Panc1 (cell line): ENCODE results near the gene CHAC1. TPM values are rescaled to one million over a fixed set of nuclear protein-coding genes. Genes with fewer than 3 reads are reported as not detected.
A peak's percentile ranks its signal among the peaks of the same experiment; 100 is the strongest.

Source experiments
- ATAC-seq: fragments of 200-7000 bp; cut with Tn5 transposase; 2 replicates; pipeline ENCODE4 v1.9.1; 2020; ENCODE audit warnings: mild to moderate bottlenecking, moderate library complexity
- BruUV-seq: library from RNA; stranded (reverse); fragments of 400-500 nt; replicated peaks from 2 replicates; lab custom pipeline; 2021; lab: Mats Ljungman, UMichigan
- CTCF ChIA-PET: fragments of 300-600 bp; sonication (Branson Sonifier 250); formaldehyde crosslinking; loops from one replicate; lab custom pipeline; 2022; ENCODE audit warnings: antibody characterized with exemption; lab: Charles Lee
- POLR2A ChIA-PET: fragments of 300-600 bp; sonication (Branson Sonifier 250); formaldehyde crosslinking; loops from one replicate; lab custom pipeline; 2022; ENCODE audit warnings: antibody characterized with exemption; lab: Charles Lee
- DNase-seq: peaks from one replicate; pipeline ENCODE4 v3.0.0-alpha.2; 2010; ENCODE audit warnings: low read depth, low spot score
- H3K27ac ChIP-seq: 2 replicates; pipeline ENCODE4 v1.5.1; 2011; ENCODE audit warnings: mild to moderate bottlenecking, low read length, inconsistent platforms
- H3K27me3 ChIP-seq: fragments of 200-500 bp; sonication (Bioruptor generic); 2 replicates; pipeline ENCODE4 v1.6.0; 2014; ENCODE audit warnings: low read length, inconsistent platforms; ENCODE audit not compliant: control insufficient read depth, insufficient read depth
- H3K36me3 ChIP-seq: fragments of 200-500 bp; sonication (Bioruptor generic); 2 replicates; pipeline ENCODE4 v1.5.1; 2014; ENCODE audit warnings: inconsistent platforms, mild to moderate bottlenecking, low read length, moderate library complexity; ENCODE audit not compliant: control insufficient read depth, insufficient read depth
- H3K4me1 ChIP-seq: 2 replicates; pipeline ENCODE4 v1.5.1; 2011; ENCODE audit warnings: inconsistent platforms, mild to moderate bottlenecking, low read length, moderate library complexity; ENCODE audit not compliant: control insufficient read depth, insufficient read depth
- H3K4me3 ChIP-seq, 2 experiments: 2 replicates each; pipeline ENCODE4 v1.5.1; 2011 to 2012; ENCODE audit warnings: low read depth in 2 of 2, low read length in 2 of 2, mild to moderate bottlenecking in 2 of 2, inconsistent platforms in 1 of 2, moderate library complexity in 1 of 2
- H3K9me3 ChIP-seq: fragments of 200-500 bp; sonication (Bioruptor generic); 2 replicates; pipeline ENCODE4 v1.5.1; 2014; ENCODE audit warnings: low read depth, mild to moderate bottlenecking, inconsistent platforms, low read length, moderate library complexity; ENCODE audit not compliant: control insufficient read depth, insufficient read depth
- POLR2AphosphoS5 ChIP-seq: IDR thresholded peaks from 2 replicates; pipeline ENCODE4 v1.6.1; 2012; ENCODE audit warnings: mild to moderate bottlenecking, low read depth, low read length, moderate library complexity
- SIN3A ChIP-seq: IDR thresholded peaks from 2 replicates; pipeline ENCODE4 v1.6.1; 2012; ENCODE audit warnings: low read depth, mild to moderate bottlenecking, low read length, moderate library complexity, borderline replicate concordance; ENCODE audit not compliant: insufficient read depth
- TCF7L2 ChIP-seq: IDR thresholded peaks from 2 replicates; pipeline ENCODE4 v1.6.1; 2011; ENCODE audit warnings: mild to moderate bottlenecking, low read depth, low read length, inconsistent platforms
- in situ Hi-C: cut with HindIII; loops from 2 replicates; pipeline ENCODE4 v1.10.0; 2016; ENCODE audit warnings: low sequenced_read_pairs, low pct_unique_long_range_greater_than_20kb
- intact Hi-C: fragments of 100-400 bp; cut with micrococcal nuclease; formaldehyde crosslinking; loops from one replicate; pipeline ENCODE4 v1.10.0; 2022; ENCODE audit not compliant: unreplicated experiment
- total RNA-seq: library from RNA; stranded (reverse); gene quantifications from one replicate; pipeline ENCODE4 v1.2.1, GENCODE V29; 2021; ENCODE audit not compliant: unreplicated experiment
- TF ChIP-seq, protein P1 (sequence below): fragments of 450-650 bp; IDR thresholded peaks from 2 replicates; pipeline ENCODE4 v1.5.1; 2017; ENCODE audit warnings: mild to moderate bottlenecking
- TF ChIP-seq, protein P2 (sequence below), 2 experiments: IDR thresholded peaks; 2 replicates each; pipeline ENCODE4 v1.6.1; 2011 to 2012; ENCODE audit warnings: low read depth in 2 of 2, control low read depth in 1 of 2, low read length in 1 of 2, mild to moderate bottlenecking in 1 of 2, moderate library complexity in 1 of 2; ENCODE audit not compliant: insufficient read depth in 1 of 2

The CHAC1 gene
- total RNA-seq, 1 experiment from 2014 or later: 15.5 TPM

DNA sequence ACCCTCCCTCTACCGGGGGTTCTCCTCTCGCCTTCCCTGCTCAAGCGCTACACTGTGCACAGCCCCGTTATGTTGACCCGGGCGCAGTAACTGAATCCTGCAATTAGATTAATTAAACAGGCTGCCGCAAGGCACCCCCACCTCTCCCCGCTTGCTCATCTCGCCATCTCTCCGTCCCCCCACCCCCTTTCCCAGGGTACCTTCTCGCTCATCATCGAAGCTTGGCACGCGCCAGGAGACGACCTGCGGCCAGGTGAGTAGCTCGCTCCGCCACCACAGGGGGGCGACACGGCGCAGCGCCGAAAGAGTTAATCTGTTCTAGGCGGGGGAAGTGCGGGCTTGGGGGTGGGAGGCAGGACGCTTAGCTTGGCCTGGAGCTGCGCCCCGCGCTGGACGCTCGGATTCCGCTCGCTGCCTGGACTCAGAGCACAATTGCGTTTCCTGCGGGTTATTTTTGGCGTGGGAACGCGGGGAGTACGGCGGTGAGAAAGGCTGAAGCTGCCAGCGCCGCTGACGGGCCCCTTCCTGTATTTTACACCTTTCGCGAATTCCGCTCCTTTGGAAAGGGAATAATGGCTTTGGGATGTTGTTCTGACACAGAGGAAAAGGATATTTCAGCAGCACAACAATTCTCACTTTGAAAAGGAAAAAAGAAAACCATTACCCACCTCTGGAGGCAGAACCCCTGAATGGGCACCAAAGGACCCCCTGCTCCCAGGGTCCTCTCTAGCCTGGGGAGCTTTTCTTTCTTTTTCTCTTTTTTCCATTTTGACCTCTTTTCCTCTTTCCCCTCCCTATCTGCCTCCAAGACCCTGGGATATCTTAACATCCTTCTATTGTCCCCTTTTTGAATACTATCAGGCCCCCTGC is 22.6 kb upstream of the CHAC1 start:
- H3K36me3 ChIP-seq: no peaks in the 10 kb centered on the region
- no peak overlapping the region for H3K27ac ChIP-seq
- in situ Hi-C loops (no loop called here), intact Hi-C loops (no loop called here)
- DNase-seq: no peak
- no peaks in the 10 kb centered on the region for H3K9me3 ChIP-seq
- TF ChIP-seq, protein P1, sequence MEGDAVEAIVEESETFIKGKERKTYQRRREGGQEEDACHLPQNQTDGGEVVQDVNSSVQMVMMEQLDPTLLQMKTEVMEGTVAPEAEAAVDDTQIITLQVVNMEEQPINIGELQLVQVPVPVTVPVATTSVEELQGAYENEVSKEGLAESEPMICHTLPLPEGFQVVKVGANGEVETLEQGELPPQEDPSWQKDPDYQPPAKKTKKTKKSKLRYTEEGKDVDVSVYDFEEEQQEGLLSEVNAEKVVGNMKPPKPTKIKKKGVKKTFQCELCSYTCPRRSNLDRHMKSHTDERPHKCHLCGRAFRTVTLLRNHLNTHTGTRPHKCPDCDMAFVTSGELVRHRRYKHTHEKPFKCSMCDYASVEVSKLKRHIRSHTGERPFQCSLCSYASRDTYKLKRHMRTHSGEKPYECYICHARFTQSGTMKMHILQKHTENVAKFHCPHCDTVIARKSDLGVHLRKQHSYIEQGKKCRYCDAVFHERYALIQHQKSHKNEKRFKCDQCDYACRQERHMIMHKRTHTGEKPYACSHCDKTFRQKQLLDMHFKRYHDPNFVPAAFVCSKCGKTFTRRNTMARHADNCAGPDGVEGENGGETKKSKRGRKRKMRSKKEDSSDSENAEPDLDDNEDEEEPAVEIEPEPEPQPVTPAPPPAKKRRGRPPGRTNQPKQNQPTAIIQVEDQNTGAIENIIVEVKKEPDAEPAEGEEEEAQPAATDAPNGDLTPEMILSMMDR: peak; percentile 95
- no peak for TF ChIP-seq TCF7L2
- ChIA-PET CTCF (interaction anchor here (0.6 to 1.1 kb wide), 12 partner anchors 9 to 546 kb away, joined by 3 to 12 read pairs (median 6); no protein-coding TSS in a partner anchor), POLR2A (interaction anchor here (0.6 kb wide), 1 partner anchor 95 kb away, joined by 10 read pairs; no protein-coding TSS in a partner anchor)
- peaks cover 12% of the 10 kb centered on the region; the same call in 1 of the 2 replicates for H3K4me1 ChIP-seq
- BruUV-seq: no TSS peak
- ATAC-seq: peak; percentile 28
- peak overlapping the region; percentile 48 to 67 for H3K4me3 ChIP-seq
- H3K27me3 ChIP-seq: peaks cover 3% of the 10 kb centered on the region; the same call in 1 of the 2 replicates

DNA sequence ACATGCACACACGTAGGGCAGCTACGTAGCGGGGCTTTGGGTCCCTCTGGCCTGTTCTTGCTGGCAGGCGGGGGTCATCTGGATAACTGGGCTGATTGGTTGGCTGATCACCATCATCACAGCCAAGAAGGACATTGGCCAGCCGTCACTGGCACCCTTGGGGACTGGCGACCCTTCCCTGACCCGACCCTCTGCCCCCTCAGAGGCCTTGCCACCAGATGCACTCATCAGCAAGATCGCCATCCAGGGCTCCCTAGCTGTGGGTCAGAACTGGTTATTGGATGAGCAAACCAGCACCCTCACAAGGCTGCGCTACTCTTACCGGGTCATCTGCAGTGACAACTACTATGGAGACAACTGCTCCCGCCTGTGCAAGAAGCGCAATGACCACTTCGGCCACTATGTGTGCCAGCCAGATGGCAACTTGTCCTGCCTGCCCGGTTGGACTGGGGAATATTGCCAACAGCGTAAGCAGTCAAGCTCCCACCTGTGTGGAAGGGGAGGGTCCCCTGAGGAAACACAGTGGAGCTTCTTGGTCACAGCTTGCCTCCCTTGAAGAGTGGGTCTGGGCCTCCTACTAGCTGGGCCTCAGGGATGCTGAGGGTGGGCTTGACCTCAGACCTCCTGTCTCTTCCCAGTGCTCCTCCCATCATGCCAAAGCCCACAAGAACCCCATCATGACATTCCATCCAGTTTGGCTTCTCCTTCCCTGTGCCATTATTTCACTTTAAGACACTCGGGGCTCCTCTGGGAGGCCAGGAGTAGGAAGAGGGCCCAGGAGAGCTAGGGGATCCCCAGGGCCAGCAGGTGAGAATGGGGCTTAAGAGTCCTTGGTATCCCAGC is 21.8 kb upstream of the CHAC1 start:
- BruUV-seq: no TSS peak
- in situ Hi-C loops: no loop called here
- Histone ChIP-seq H3K36me3 (no peaks in the 10 kb centered on the region), H3K27me3 (peaks cover 3% of the 10 kb centered on the region; the same call in 1 of the 2 replicates), H3K27ac (no peak overlapping the region), H3K4me3 (no peak overlapping the region; a peak in 1 of 4 replicates), H3K9me3 (no peaks in the 10 kb centered on the region), H3K4me1 (peaks cover 12% of the 10 kb centered on the region; the same call in 1 of the 2 replicates)
- ChIA-PET CTCF (interaction anchor here (0.5 to 1.1 kb wide), 3 partner anchors 10 to 124 kb away, joined by 3 to 6 read pairs (median 6); no protein-coding TSS in a partner anchor), POLR2A (interaction anchor here (0.6 kb wide), 1 partner anchor 63 kb away, joined by 22 read pairs; no protein-coding TSS in a partner anchor)
- TF ChIP-seq, protein P1: no peak
- TF ChIP-seq TCF7L2 (no peak), POLR2AphosphoS5 (no peak), SIN3A (no peak)
- TF ChIP-seq, protein P2, sequence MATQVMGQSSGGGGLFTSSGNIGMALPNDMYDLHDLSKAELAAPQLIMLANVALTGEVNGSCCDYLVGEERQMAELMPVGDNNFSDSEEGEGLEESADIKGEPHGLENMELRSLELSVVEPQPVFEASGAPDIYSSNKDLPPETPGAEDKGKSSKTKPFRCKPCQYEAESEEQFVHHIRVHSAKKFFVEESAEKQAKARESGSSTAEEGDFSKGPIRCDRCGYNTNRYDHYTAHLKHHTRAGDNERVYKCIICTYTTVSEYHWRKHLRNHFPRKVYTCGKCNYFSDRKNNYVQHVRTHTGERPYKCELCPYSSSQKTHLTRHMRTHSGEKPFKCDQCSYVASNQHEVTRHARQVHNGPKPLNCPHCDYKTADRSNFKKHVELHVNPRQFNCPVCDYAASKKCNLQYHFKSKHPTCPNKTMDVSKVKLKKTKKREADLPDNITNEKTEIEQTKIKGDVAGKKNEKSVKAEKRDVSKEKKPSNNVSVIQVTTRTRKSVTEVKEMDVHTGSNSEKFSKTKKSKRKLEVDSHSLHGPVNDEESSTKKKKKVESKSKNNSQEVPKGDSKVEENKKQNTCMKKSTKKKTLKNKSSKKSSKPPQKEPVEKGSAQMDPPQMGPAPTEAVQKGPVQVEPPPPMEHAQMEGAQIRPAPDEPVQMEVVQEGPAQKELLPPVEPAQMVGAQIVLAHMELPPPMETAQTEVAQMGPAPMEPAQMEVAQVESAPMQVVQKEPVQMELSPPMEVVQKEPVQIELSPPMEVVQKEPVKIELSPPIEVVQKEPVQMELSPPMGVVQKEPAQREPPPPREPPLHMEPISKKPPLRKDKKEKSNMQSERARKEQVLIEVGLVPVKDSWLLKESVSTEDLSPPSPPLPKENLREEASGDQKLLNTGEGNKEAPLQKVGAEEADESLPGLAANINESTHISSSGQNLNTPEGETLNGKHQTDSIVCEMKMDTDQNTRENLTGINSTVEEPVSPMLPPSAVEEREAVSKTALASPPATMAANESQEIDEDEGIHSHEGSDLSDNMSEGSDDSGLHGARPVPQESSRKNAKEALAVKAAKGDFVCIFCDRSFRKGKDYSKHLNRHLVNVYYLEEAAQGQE (IDR thresholded peaks at IDR 0.05; ENCODE audit: insufficient read depth in 1 of 2, low read depth in 2 of 2, low read length in 1 of 2): no peak
- DNase-seq (no peak), ATAC-seq (no peak)
- intact Hi-C loops: no loop called here
